GM20431 (cell line): Measurements from ENCODE around the gene ELANE.

Experiments used
- in situ Hi-C: fragments of 300-500 bp; cut with MseI, MboI; formaldehyde crosslinking; loops from one replicate; pipeline ENCODE4 v1.15.0; 2020; ENCODE audit warnings: low sequenced_read_pairs; ENCODE audit not compliant: unreplicated experiment

ELANE gene

GRCh38 chr19:858868-859843, 7.1 kb downstream of the ELANE start, which contains the start of gene CFD:
Gene CFD, plus strand, starts transcription at chr19:859664. Its CDS starts 26 bp downstream, at chr19:859690.
- in situ Hi-C loops: no loop called here

GRCh38 chr19:861141-861755, 9.1 kb downstream of the ELANE start:
- in situ Hi-C loops: loop anchor here (10.0 kb wide), 1 partner anchor 64 kb away; the partner anchor contains the start of gene ARID3A

- in situ Hi-C loops: loop anchor here (10.0 kb wide), 1 partner anchor 63 kb away; the partner anchor contains the start of gene ARID3A
These were observed 9.9 kb downstream of the ELANE start for GRCh38 chr19:861756-862580.

- in situ Hi-C loops: loop anchor here (10.0 kb wide), 1 partner anchor 62 kb away; the partner anchor contains the start of gene ARID3A
These were observed 10.6 kb downstream of the ELANE start for GRCh38 chr19:862581-863314.

GRCh38 chr19:863315-863620, 11.2 kb downstream of the ELANE start:
- in situ Hi-C loops: loop anchor here (10.0 kb wide), 1 partner anchor 62 kb away; the partner anchor contains the start of gene ARID3A

GRCh38 chr19:866769-867300, 14.7 kb downstream of the ELANE start:
- in situ Hi-C loops: loop anchor here (10.0 kb wide), 1 partner anchor 58 kb away; the partner anchor contains the start of gene ARID3A

- in situ Hi-C loops: loop anchor here (10.0 kb wide), 1 partner anchor 57 kb away; the partner anchor contains the start of gene ARID3A
These were observed 15.2 kb downstream of the ELANE start for GRCh38 chr19:867301-867793.

- in situ Hi-C loops: loop anchor here (10.0 kb wide), 1 partner anchor 57 kb away; the partner anchor contains the start of gene ARID3A
These were observed 15.9 kb downstream of the ELANE start for GRCh38 chr19:867855-868457.

- in situ Hi-C loops: loop anchor here (10.0 kb wide), 1 partner anchor 56 kb away; the partner anchor contains the start of gene ARID3A
These were observed 16.5 kb downstream of the ELANE start for GRCh38 chr19:868458-869244.

GRCh38 chr19:869245-870177, 17.4 kb downstream of the ELANE start:
- in situ Hi-C loops: loop anchor here (10.0 kb wide), 1 partner anchor 55 kb away; the partner anchor contains the start of gene ARID3A

- in situ Hi-C loops: no loop called here
These were observed 18.2 kb downstream of the ELANE start for GRCh38 chr19:870314-870713.

- in situ Hi-C loops: no loop called here
These were observed 18.9 kb downstream of the ELANE start for GRCh38 chr19:870963-871401.

GRCh38 chr19:871446-872265, 19.6 kb downstream of the ELANE start:
- in situ Hi-C loops: no loop called here

- in situ Hi-C loops: no loop called here
These were observed 20.3 kb downstream of the ELANE start for GRCh38 chr19:872266-872951.

GRCh38 chr19:873084-873483, 21.0 kb downstream of the ELANE start:
- in situ Hi-C loops: no loop called here
